GM12873 (cell line): ENCODE measurements around the gene ASCC1.

ENCODE experiments used
- TF ChIP-seq, protein P1 (sequence below): IDR thresholded peaks from 2 replicates; pipeline ENCODE4 v1.5.1; 2012; ENCODE audit warnings: low read depth, mild to moderate bottlenecking, moderate library complexity, low read length, control low read depth; ENCODE audit not compliant: insufficient read depth; ENCODE audit errors: missing control alignments

ASCC1 gene

DNA sequence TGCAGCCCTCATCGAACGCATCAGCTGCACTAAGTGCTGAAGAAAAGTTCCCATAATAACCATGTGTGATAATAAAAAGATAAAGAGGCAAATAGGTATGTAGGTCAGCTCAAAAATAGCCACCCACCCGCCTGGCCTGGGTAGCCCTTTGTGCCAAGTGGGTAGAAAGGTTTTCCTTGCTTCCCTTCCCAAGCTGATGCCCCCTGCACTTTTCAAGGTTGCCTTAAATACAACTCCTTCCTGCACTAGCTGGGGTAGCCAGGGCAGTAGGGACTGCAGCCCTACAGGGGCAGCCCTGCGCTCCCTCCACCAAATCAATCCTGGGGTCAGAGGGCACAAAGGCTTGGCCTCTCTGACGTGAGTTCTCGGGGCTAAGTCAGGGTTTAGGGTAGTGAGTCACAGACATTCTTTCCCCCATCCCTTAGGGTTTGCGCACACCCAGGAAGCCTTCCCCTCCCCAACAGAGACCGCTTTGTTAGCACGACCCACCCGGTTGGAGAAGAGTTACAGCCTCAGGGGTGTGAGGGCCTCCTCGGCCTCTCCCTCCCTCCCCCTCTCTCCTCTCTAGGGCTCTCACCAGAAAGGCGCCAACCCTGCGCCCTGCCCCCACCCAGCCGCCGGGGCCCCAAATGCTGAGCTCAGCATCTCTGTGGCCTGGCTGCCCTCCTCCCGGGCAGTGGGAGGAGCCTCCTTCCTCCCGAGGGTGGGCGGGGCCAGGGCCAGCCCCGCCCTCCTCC, 44.3 kb upstream of the ASCC1 start:
- TF ChIP-seq, protein P1, sequence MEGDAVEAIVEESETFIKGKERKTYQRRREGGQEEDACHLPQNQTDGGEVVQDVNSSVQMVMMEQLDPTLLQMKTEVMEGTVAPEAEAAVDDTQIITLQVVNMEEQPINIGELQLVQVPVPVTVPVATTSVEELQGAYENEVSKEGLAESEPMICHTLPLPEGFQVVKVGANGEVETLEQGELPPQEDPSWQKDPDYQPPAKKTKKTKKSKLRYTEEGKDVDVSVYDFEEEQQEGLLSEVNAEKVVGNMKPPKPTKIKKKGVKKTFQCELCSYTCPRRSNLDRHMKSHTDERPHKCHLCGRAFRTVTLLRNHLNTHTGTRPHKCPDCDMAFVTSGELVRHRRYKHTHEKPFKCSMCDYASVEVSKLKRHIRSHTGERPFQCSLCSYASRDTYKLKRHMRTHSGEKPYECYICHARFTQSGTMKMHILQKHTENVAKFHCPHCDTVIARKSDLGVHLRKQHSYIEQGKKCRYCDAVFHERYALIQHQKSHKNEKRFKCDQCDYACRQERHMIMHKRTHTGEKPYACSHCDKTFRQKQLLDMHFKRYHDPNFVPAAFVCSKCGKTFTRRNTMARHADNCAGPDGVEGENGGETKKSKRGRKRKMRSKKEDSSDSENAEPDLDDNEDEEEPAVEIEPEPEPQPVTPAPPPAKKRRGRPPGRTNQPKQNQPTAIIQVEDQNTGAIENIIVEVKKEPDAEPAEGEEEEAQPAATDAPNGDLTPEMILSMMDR: no peak

- TF ChIP-seq, protein P1: no peak
Observed at GRCh38 chr10:72259491-72260238, 43.6 kb upstream of the ASCC1 start.

GRCh38 chr10:72258617-72259016, 42.5 kb upstream of the ASCC1 start:
- TF ChIP-seq, protein P1: peak; percentile 14

DNA sequence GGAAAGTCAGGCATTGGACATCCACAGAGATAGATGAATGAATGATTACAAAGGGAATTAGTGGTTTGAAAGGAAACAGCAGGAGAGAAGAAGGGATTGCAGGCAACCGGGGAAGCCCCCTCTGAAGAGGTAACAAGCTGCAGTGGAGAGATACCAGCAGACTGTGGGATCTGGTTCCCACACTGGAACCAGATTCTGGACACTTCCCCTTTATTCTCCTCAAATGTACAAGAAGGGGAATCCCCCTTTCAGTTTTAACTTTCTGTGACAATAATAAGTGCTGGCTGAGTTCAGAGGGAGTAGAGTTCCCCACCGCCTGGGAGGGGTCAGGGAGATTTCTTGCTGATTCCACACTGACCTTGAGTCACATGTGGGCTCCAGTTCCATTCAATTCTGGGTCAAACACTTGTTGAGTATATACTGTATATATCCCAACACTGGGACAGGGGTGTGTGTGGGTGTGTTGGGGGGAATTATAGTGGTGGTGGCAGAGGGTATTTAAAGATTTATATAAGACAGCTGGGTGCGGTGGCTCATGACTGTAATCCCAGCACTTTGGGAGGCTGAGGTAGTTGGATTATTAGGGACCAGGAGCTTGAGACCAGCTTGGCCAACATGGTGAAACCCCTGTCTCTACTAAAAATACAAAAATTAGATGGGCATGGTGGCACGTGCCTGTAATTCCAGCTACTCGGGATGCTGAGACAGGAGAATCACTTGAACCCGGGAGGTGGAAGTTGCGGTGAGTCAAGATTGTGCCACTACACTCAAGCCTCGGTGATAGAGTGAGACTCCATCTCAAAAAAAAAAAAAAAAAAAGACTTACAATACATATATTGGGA, 41.2 kb upstream of the ASCC1 start:
- TF ChIP-seq, protein P1: no peak

- TF ChIP-seq, protein P1: no peak
Observed at GRCh38 chr10:72255977-72256729, 40.1 kb upstream of the ASCC1 start.

DNA sequence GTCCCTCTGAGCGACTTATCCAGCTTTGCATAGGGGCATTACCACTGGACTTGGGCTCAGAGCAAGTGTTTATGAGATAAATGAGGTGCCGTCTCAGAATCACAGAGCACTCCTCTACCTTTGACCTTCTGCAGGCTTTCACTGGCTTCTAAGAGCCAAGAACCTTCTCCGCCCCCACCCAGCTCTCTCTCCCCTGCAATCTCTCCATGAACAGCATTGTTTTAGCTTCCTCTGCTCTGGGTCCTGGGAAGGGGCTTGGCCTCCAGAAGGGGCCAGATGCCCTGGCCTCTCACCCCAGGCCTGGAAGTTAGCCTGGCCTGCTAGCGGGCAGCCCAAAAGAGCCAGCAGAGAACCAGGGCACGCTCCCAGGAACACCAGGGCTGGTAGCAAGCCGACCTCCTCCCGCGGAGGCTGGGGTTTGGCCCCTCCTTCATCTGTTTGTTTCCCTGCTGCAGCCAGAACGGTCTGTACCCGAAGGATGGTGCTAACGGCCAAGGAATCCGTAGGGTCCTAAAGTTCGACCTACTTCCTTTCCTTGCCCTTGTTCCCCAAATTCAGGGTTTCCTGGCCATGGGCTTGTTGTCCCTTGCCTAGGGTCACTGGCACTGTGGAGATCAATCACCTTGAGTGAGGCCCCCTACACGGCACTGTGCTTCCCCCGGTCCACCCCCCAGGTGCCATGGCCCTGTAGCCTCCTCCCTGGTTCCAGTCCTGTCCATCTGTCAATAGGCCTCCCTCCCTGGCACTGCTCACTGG, 38.9 kb upstream of the ASCC1 start:
- TF ChIP-seq, protein P1: no peak
